ENCODE measurements around the gene FAM177B.

The FAM177B gene

DNA sequence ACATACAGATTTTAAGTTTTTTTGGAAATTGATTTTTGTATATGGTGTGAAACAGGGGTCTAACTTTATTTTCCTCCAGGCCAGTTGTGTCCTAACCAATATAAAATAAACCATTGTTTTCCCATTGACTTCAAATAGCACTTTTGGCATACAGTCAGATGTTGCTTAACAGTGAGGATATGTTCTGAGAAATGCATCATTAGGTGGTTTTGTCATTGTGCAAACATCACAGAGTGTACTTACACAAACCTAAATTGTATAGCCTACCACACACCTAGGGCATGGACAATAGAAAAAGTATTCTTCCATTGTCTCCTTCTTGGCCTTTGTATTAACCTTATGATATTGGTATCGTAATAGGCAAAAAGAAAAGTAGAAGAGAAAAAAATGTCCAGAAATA, 40.5 kb downstream of the FAM177B start:
- H3K9me3 ChIP-seq (ENCODE audit: control insufficient read depth, low read length), result no peaks in the 10 kb centered on the region
- H3K4me3 ChIP-seq (ENCODE audit: low read length), result no peak overlapping the region
- no peaks in the 10 kb centered on the region for H3K36me3 ChIP-seq (ENCODE audit: control insufficient read depth, insufficient read depth, low read length)
- no peak overlapping the region for H3K9ac ChIP-seq (ENCODE audit: low read length)
- H3K4me1 ChIP-seq (ENCODE audit: control insufficient read depth, insufficient read depth, low read length), result no peaks in the 10 kb centered on the region
- no peaks in the 10 kb centered on the region for H3K27me3 ChIP-seq (ENCODE audit: control insufficient read depth, insufficient read depth, low read length)

DNA sequence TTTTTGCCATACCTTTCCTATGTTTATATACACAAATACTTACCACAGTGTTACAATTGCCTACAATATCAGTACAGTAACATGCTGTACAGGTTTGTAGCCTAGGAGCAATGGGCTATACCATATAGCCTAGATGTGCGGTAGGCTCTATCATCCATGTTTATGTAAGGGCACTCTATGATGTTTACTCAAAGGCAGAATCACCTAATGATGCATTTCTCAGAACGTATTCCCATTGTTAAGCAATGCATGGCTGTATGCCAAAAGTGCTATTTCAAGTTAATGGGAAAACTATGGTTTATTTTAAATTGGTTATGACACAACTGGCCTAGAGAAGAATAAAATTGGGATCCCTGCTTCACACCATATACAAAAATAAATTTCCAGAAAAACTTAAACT, 41.0 kb downstream of the FAM177B start:
- H3K4me1 ChIP-seq (ENCODE audit: control insufficient read depth, insufficient read depth, low read length), result no peaks in the 10 kb centered on the region
- no peak overlapping the region for H3K4me3 ChIP-seq (ENCODE audit: low read length)
- no peaks in the 10 kb centered on the region for H3K36me3 ChIP-seq (ENCODE audit: control insufficient read depth, insufficient read depth, low read length)
- no peak overlapping the region for H3K9ac ChIP-seq (ENCODE audit: low read length)
- H3K9me3 ChIP-seq (ENCODE audit: control insufficient read depth, low read length), result no peaks in the 10 kb centered on the region
- no peaks in the 10 kb centered on the region for H3K27me3 ChIP-seq (ENCODE audit: control insufficient read depth, insufficient read depth, low read length)

DNA sequence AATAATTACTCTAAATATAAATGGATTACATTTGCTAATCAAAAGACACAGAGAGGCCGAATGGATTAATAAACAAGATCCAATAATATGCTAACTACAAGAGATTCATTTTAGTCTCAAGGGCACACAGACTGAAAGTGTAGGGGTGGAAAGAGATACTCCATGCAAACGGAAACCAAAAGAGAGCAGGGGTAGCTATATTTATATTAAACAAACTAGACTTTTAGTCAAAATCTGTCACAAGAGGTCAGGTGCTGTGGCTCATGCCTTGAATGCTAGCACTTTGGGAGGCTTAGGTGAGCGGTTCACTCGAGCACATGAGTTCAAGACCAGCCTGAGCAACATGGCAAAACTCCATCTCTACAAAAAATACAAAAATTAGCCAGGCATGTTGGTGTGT, 44.2 kb downstream of the FAM177B start:
- Histone ChIP-seq H3K27me3 (ENCODE audit: control insufficient read depth, insufficient read depth, low read length) (no peaks in the 10 kb centered on the region), H3K9ac (ENCODE audit: low read length) (no peak overlapping the region), H3K36me3 (ENCODE audit: control insufficient read depth, insufficient read depth, low read length) (no peaks in the 10 kb centered on the region), H3K9me3 (ENCODE audit: control insufficient read depth, low read length) (no peaks in the 10 kb centered on the region), H3K4me1 (ENCODE audit: control insufficient read depth, insufficient read depth, low read length) (no peaks in the 10 kb centered on the region), H3K4me3 (ENCODE audit: low read length) (no peak overlapping the region)

DNA sequence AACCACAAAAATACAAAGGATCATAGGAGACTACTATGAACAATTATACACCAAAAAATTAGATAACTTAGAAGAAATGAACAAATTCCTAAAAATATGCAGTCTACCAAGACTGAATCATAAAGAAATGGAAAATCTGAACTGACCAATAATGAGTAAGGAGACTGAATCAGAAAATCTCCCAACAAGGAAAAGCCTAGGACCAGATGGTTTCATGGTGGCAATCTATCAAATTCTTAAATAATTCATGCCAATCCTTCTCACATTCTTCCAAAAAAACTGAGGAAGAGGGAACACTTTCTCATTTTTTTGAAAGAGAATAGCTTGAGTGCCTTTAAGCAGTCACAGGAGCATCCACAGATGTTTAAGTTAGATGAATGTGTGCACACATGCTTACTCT, 46.0 kb downstream of the FAM177B start:
- Histone ChIP-seq H3K4me3 (ENCODE audit: low read length) (no peak overlapping the region), H3K36me3 (ENCODE audit: control insufficient read depth, insufficient read depth, low read length) (no peaks in the 10 kb centered on the region), H3K4me1 (ENCODE audit: control insufficient read depth, insufficient read depth, low read length) (no peaks in the 10 kb centered on the region), H3K9ac (ENCODE audit: low read length) (no peak overlapping the region), H3K27me3 (ENCODE audit: control insufficient read depth, insufficient read depth, low read length) (no peaks in the 10 kb centered on the region), H3K9me3 (ENCODE audit: control insufficient read depth, low read length) (no peaks in the 10 kb centered on the region)

DNA sequence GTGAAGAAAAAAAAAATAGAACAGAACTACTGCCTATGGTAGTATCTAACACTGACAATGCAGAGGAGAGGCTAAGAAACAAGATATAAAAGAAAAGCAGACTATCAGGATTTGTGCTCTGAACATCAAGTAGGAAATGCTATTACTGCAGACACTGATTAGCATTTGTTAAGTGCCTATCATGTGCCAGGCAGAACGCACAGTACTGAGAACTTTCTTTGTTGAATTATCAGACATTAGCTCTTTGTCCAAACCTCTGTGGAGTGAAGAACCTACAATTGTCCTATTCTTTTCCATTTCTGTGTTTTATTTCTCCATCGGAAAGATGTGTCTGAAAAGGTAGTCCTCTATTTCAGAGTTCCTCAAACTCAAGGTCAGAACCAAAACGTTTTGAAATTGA, 47.4 kb downstream of the FAM177B start:
- H3K4me1 ChIP-seq (ENCODE audit: control insufficient read depth, insufficient read depth, low read length), result no peaks in the 10 kb centered on the region
- no peak overlapping the region for H3K9ac ChIP-seq (ENCODE audit: low read length)
- no peak overlapping the region for H3K4me3 ChIP-seq (ENCODE audit: low read length)
- H3K36me3 ChIP-seq (ENCODE audit: control insufficient read depth, insufficient read depth, low read length), result no peaks in the 10 kb centered on the region
- no peaks in the 10 kb centered on the region for H3K27me3 ChIP-seq (ENCODE audit: control insufficient read depth, insufficient read depth, low read length)
- H3K9me3 ChIP-seq (ENCODE audit: control insufficient read depth, low read length), result no peaks in the 10 kb centered on the region

DNA sequence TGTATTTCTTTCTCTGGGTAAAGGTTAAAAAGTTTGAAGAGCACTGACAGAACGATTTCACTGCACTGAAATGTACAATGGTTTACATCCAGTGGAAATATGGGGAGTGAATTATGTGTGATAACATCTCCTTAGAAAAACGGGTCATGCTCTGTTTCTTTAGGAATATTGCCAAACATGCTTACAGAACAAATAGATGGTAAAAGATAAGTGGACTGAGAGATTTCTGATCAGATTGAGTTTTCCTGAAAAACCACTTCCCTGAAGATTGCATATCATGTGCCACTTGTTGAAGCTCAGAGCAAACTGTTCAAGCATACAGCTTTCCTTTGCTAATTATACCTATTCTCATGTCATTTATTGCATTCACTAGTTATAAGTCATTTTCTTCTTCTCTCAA, 47.9 kb downstream of the FAM177B start:
- Histone ChIP-seq H3K36me3 (ENCODE audit: control insufficient read depth, insufficient read depth, low read length) (no peaks in the 10 kb centered on the region), H3K9ac (ENCODE audit: low read length) (no peak overlapping the region), H3K4me1 (ENCODE audit: control insufficient read depth, insufficient read depth, low read length) (no peaks in the 10 kb centered on the region), H3K27me3 (ENCODE audit: control insufficient read depth, insufficient read depth, low read length) (no peaks in the 10 kb centered on the region), H3K9me3 (ENCODE audit: control insufficient read depth, low read length) (no peaks in the 10 kb centered on the region), H3K4me3 (ENCODE audit: low read length) (no peak overlapping the region)

DNA sequence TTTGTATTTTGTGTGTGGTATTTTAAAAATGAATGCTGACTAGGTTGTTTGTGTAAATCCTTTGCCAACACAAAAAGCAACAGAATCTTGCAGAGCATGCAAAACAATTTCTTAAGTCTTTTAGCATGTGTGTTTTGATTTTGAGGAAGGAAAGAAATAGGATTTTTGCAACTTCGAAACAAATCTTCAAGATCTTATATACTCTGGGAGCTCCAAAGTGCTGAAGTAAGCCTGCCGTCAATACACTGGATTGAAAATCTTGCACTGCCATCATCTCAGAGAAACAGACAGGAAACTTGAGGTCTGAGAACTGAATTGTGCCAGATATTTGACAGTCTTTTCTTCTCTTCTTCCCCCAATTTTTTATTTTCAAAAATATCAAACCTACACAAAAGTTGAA, 48.5 kb downstream of the FAM177B start:
- Histone ChIP-seq H3K4me3 (ENCODE audit: low read length) (no peak overlapping the region), H3K9me3 (ENCODE audit: control insufficient read depth, low read length) (no peaks in the 10 kb centered on the region), H3K4me1 (ENCODE audit: control insufficient read depth, insufficient read depth, low read length) (no peaks in the 10 kb centered on the region), H3K9ac (ENCODE audit: low read length) (no peak overlapping the region), H3K27me3 (ENCODE audit: control insufficient read depth, insufficient read depth, low read length) (no peaks in the 10 kb centered on the region), H3K36me3 (ENCODE audit: control insufficient read depth, insufficient read depth, low read length) (no peaks in the 10 kb centered on the region)

DNA sequence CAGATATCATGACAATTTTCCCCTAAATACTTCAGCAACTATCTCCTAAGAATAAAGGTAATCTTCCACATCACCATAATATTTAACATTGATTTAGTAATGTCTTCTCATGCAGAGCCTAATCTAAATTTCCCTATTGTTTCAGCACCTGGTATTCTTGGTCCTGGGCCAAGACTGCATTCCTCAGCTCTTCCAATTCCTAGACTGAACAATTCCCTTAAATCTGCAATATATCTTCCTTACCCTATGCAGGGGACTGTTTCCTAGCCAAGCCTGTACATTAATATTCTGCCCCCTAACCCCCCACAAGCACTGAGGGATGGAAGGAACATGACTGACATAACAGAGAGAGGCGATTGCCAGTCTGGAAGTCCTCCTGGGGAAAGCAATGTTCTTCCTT, 49.1 kb downstream of the FAM177B start:
- no peak overlapping the region for H3K9ac ChIP-seq (ENCODE audit: low read length)
- no peaks in the 10 kb centered on the region for H3K27me3 ChIP-seq (ENCODE audit: control insufficient read depth, insufficient read depth, low read length)
- no peak overlapping the region for H3K4me3 ChIP-seq (ENCODE audit: low read length)
- H3K36me3 ChIP-seq (ENCODE audit: control insufficient read depth, insufficient read depth, low read length), result no peaks in the 10 kb centered on the region
- H3K4me1 ChIP-seq (ENCODE audit: control insufficient read depth, insufficient read depth, low read length), result no peaks in the 10 kb centered on the region
- no peaks in the 10 kb centered on the region for H3K9me3 ChIP-seq (ENCODE audit: control insufficient read depth, low read length)

DNA sequence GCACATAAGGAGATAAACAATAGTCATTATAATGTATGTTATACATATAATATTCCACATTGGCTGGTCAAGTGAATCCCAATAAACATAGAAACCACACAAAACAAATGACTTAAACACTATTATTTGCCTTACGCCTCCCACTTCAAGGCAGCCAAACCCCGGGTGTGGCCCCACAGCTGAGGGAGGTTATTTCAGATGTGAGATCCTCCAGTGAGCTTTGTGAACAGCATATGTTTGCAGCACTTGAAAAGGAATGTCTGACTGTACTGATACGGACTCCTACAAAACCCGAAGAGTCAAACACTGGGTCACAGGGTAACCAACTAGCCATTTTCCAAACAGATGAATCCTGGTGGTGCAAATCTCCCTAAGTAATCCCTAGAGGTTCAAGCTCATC, 50.7 kb downstream of the FAM177B start:
- Histone ChIP-seq H3K27me3 (ENCODE audit: control insufficient read depth, insufficient read depth, low read length) (no peaks in the 10 kb centered on the region), H3K4me1 (ENCODE audit: control insufficient read depth, insufficient read depth, low read length) (no peaks in the 10 kb centered on the region), H3K9me3 (ENCODE audit: control insufficient read depth, low read length) (no peaks in the 10 kb centered on the region), H3K36me3 (ENCODE audit: control insufficient read depth, insufficient read depth, low read length) (no peaks in the 10 kb centered on the region), H3K4me3 (ENCODE audit: low read length) (no peak overlapping the region), H3K9ac (ENCODE audit: low read length) (no peak overlapping the region)

DNA sequence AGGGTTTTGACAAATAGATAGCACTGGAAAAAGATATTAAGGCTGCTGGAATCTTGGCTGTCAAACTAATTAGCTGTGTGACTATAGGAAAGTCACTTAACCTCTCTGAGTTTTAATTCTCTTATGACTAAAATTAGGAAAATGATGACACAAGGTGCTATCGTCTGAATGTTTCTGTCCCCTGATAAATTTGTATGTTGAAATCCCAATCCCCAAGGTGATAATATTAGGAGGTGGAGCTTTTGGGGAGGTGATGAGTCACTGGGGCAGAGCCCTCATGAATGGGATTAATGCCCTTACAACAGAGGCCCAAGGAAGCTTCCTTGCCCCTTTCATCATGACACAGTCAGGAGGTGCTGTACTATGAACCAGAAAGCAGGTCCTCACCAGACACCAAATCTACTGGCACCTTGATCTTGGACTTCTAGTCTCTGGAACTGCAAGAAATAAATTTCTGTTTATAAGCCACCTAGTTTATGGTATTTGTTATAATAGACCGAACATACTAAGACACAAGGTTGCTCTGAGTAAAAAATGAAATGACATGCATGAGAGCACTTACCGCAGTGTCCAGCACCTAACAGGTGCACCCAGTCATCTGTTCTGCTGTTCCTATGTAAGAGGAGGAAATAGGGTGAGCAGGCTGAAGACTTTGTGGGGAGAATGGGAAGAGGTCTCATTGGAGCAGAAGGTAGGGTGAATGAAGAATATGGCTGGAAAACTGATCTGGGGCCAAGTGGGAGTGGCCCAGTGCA, 51.6 kb downstream of the FAM177B start:
- Histone ChIP-seq H3K4me3 (ENCODE audit: low read length) (no peak overlapping the region), H3K9me3 (ENCODE audit: control insufficient read depth, low read length) (no peaks in the 10 kb centered on the region), H3K9ac (ENCODE audit: low read length) (no peak overlapping the region), H3K4me1 (ENCODE audit: control insufficient read depth, insufficient read depth, low read length) (no peaks in the 10 kb centered on the region), H3K36me3 (ENCODE audit: control insufficient read depth, insufficient read depth, low read length) (no peaks in the 10 kb centered on the region), H3K27me3 (ENCODE audit: control insufficient read depth, insufficient read depth, low read length) (no peaks in the 10 kb centered on the region)

DNA sequence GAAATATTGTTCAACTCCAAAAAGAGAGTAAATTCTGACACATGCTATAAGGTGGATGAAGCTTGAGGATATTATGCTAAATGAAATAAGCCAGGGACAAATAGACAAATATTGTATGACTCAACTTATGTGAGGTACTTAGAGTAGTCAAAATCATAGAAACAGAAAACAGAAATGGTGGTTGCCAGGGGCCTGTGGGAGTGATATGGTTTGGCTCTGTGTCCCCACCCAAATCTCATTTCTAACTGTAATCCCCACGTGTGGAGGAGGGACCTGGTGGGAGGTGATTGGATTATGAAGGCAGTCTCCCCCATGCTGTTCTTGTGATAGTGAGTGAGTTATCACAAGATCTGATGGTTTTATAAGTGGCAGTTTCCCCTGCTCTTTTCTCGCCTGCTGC, 53.1 kb downstream of the FAM177B start:
- H3K36me3 ChIP-seq (ENCODE audit: control insufficient read depth, insufficient read depth, low read length), result no peaks in the 10 kb centered on the region
- peaks cover 4% of the 10 kb centered on the region for H3K4me1 ChIP-seq (ENCODE audit: control insufficient read depth, insufficient read depth, low read length)
- H3K9me3 ChIP-seq (ENCODE audit: control insufficient read depth, low read length), result no peaks in the 10 kb centered on the region
- no peak overlapping the region for H3K9ac ChIP-seq (ENCODE audit: low read length)
- H3K27me3 ChIP-seq (ENCODE audit: control insufficient read depth, insufficient read depth, low read length), result no peaks in the 10 kb centered on the region
- H3K4me3 ChIP-seq (ENCODE audit: low read length), result no peak overlapping the region

DNA sequence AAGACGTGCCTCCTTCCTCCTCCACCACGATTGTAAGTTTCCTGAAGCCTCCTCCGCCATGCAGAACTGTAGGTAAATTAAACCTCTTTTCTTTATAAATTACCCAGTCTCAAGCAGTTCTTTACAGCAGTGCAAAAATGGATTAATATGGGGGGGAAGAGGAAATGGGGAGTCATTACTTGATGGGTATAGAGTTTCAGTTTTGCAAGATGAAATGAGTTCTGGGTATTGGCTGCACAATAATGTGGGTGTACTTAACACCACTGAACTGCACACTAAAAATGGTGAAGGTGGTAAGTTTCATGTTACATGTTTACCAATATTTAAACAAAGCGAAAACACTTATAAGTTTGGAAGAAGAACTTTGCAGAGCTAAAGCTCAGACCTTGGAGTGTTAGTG, 53.5 kb downstream of the FAM177B start:
- no peaks in the 10 kb centered on the region for H3K27me3 ChIP-seq (ENCODE audit: control insufficient read depth, insufficient read depth, low read length)
- H3K4me3 ChIP-seq (ENCODE audit: low read length), result no peak overlapping the region
- no peaks in the 10 kb centered on the region for H3K9me3 ChIP-seq (ENCODE audit: control insufficient read depth, low read length)
- H3K36me3 ChIP-seq (ENCODE audit: control insufficient read depth, insufficient read depth, low read length), result no peaks in the 10 kb centered on the region
- peaks cover 6% of the 10 kb centered on the region for H3K4me1 ChIP-seq (ENCODE audit: control insufficient read depth, insufficient read depth, low read length)
- no peak overlapping the region for H3K9ac ChIP-seq (ENCODE audit: low read length)
